Astrocyte of the cerebellum (primary cell): Measurements from ENCODE around the gene KMT2A.

ENCODE experiments used
- DNase-seq: peaks from one replicate; pipeline ENCODE4 v3.0.0-alpha.2; 2011; ENCODE audit warnings: low read depth
- H3K4me3 ChIP-seq: 2 replicates; pipeline ENCODE4 v1.5.1; 2011; ENCODE audit warnings: mild to moderate bottlenecking, low read depth, low read length, moderate library complexity
- CTCF ChIP-seq: IDR thresholded peaks from 2 replicates; pipeline ENCODE4 v1.5.1; 2012; ENCODE audit warnings: low read length, low read depth, moderate library complexity, mild to moderate bottlenecking; ENCODE audit errors: missing control alignments
- in situ Hi-C: cut with HindIII; loops from 2 replicates; pipeline ENCODE4 v1.10.0; 2017; ENCODE audit warnings: low sequenced_read_pairs

The KMT2A gene

GRCh38 chr11:118503216-118503615 lies 66.9 kb downstream of the KMT2A start:
- no peak for DNase-seq
- in situ Hi-C loops: no loop called here
- H3K4me3 ChIP-seq: no peak overlapping the region
- no peak for TF ChIP-seq CTCF

- in situ Hi-C loops: no loop called here
- DNase-seq: no peak
- TF ChIP-seq CTCF: no peak
Observed at GRCh38 chr11:118511601-118512000, 75.3 kb downstream of the KMT2A start.

GRCh38 chr11:118514103-118514502 lies 77.8 kb downstream of the KMT2A start:
- in situ Hi-C loops: no loop called here
- H3K4me3 ChIP-seq: no peak overlapping the region
- no peak for TF ChIP-seq CTCF
- DNase-seq: no peak

More at GRCh38 chr11:118511601-118512000, 75.3 kb downstream of the KMT2A start:
- H3K4me3 ChIP-seq: no peak overlapping the region

GRCh38 chr11:118519549-118519948 lies 83.3 kb downstream of the KMT2A start:
- in situ Hi-C loops: no loop called here
- H3K4me3 ChIP-seq: no peak overlapping the region
- no peak for DNase-seq
- TF ChIP-seq CTCF: no peak

GRCh38 chr11:118521892-118522311 lies 85.6 kb downstream of the KMT2A start:
- TF ChIP-seq CTCF: no peak
- no peak overlapping the region for H3K4me3 ChIP-seq
- no peak for DNase-seq
- in situ Hi-C loops: no loop called here

GRCh38 chr11:118522571-118523072 lies 86.3 kb downstream of the KMT2A start:
- peak; percentile 54 for TF ChIP-seq CTCF
- no peak for DNase-seq
- in situ Hi-C loops: no loop called here
- H3K4me3 ChIP-seq: no peak overlapping the region

- no peak overlapping the region for H3K4me3 ChIP-seq
- TF ChIP-seq CTCF: no peak
- in situ Hi-C loops: no loop called here
- DNase-seq: no peak
Observed at GRCh38 chr11:118524356-118524755, 88.1 kb downstream of the KMT2A start.
